ENCODE results near the gene SRSF6.

The SRSF6 gene

GRCh38 chr20:43438578-43439316, 18.9 kb upstream of the SRSF6 start:
- H2AFZ ChIP-seq (ENCODE audit: low read depth, low read length, severe bottlenecking), result no peak overlapping the region
- H3K4me2 ChIP-seq (ENCODE audit: low read depth, low read length, poor library complexity, severe bottlenecking), result no peak overlapping the region
- H3K36me3 ChIP-seq (ENCODE audit: low read length), result no peaks in the 10 kb centered on the region
- no peak overlapping the region for H3K27ac ChIP-seq (ENCODE audit: low read depth, low read length)
- H3K9ac ChIP-seq (ENCODE audit: low read length), result no peak overlapping the region
- H3K9me3 ChIP-seq (ENCODE audit: insufficient read depth, low read length), result no peaks in the 10 kb centered on the region
- no peaks in the 10 kb centered on the region for H3F3A ChIP-seq (ENCODE audit: insufficient read depth)
- no peaks in the 10 kb centered on the region for H3K9me2 ChIP-seq (replicated peaks; ENCODE audit: insufficient read depth, low read length)
- H3K27me3 ChIP-seq (ENCODE audit: low read length), result no peaks in the 10 kb centered on the region
- no peak overlapping the region for H3K4me3 ChIP-seq (ENCODE audit: insufficient read depth, low read length, poor library complexity, severe bottlenecking)
- TF ChIP-seq CTCF (IDR thresholded peaks at IDR 0.05; ENCODE audit: insufficient read depth, low read length, poor library complexity, severe bottlenecking) (no peak), EZH2phosphoT487 (conservative IDR thresholded peaks at IDR 0.05; ENCODE audit: low read length) (no peak)
- H4K20me1 ChIP-seq (ENCODE audit: low read depth, low read length), result no peaks in the 10 kb centered on the region
- no peaks in the 10 kb centered on the region for H3K79me2 ChIP-seq (ENCODE audit: insufficient read depth, low read length)

- H3K27me3 ChIP-seq (ENCODE audit: low read length), result no peaks in the 10 kb centered on the region
- H3K9me2 ChIP-seq (replicated peaks; ENCODE audit: insufficient read depth, low read length), result no peaks in the 10 kb centered on the region
- TF ChIP-seq EZH2phosphoT487 (conservative IDR thresholded peaks at IDR 0.05; ENCODE audit: low read length), result no peak
- no peak for TF ChIP-seq CTCF (IDR thresholded peaks at IDR 0.05; ENCODE audit: insufficient read depth, low read length, poor library complexity, severe bottlenecking)
- no peaks in the 10 kb centered on the region for H3K9me3 ChIP-seq (ENCODE audit: insufficient read depth, low read length)
- no peaks in the 10 kb centered on the region for H3K36me3 ChIP-seq (ENCODE audit: low read length)
- no peaks in the 10 kb centered on the region for H4K20me1 ChIP-seq (ENCODE audit: low read depth, low read length)
- no peaks in the 10 kb centered on the region for H3F3A ChIP-seq (ENCODE audit: insufficient read depth)
- H3K79me2 ChIP-seq (ENCODE audit: insufficient read depth, low read length), result no peaks in the 10 kb centered on the region
- no peak overlapping the region for H3K4me3 ChIP-seq (ENCODE audit: insufficient read depth, low read length, poor library complexity, severe bottlenecking)
- no peak overlapping the region for H2AFZ ChIP-seq (ENCODE audit: low read depth, low read length, severe bottlenecking)
- H3K4me2 ChIP-seq (ENCODE audit: low read depth, low read length, poor library complexity, severe bottlenecking), result no peak overlapping the region
- no peak overlapping the region for H3K9ac ChIP-seq (ENCODE audit: low read length)
- H3K27ac ChIP-seq (ENCODE audit: low read depth, low read length), result no peak overlapping the region
Observed at GRCh38 chr20:43440531-43440930, 17.2 kb upstream of the SRSF6 start.

GRCh38 chr20:43442282-43442880, 15.3 kb upstream of the SRSF6 start:
- no peaks in the 10 kb centered on the region; the same call in 1 of the 2 replicates for H3K27me3 ChIP-seq (ENCODE audit: low read length)
- TF ChIP-seq EZH2phosphoT487 (conservative IDR thresholded peaks at IDR 0.05; ENCODE audit: low read length) (no peak), CTCF (IDR thresholded peaks at IDR 0.05; ENCODE audit: insufficient read depth, low read length, poor library complexity, severe bottlenecking) (no peak)
- no peaks in the 10 kb centered on the region for H4K20me1 ChIP-seq (ENCODE audit: low read depth, low read length)
- H3K27ac ChIP-seq (ENCODE audit: low read depth, low read length), result no peak overlapping the region
- H3K36me3 ChIP-seq (ENCODE audit: low read length), result no peaks in the 10 kb centered on the region
- H2AFZ ChIP-seq (ENCODE audit: low read depth, low read length, severe bottlenecking), result no peak overlapping the region
- H3K4me2 ChIP-seq (ENCODE audit: low read depth, low read length, poor library complexity, severe bottlenecking), result no peak overlapping the region
- H3K79me2 ChIP-seq (ENCODE audit: insufficient read depth, low read length), result no peaks in the 10 kb centered on the region
- H3K9ac ChIP-seq (ENCODE audit: low read length), result no peak overlapping the region
- no peaks in the 10 kb centered on the region for H3K9me3 ChIP-seq (ENCODE audit: insufficient read depth, low read length)
- H3F3A ChIP-seq (ENCODE audit: insufficient read depth), result no peaks in the 10 kb centered on the region
- H3K9me2 ChIP-seq (replicated peaks; ENCODE audit: insufficient read depth, low read length), result no peaks in the 10 kb centered on the region
- H3K4me3 ChIP-seq (ENCODE audit: insufficient read depth, low read length, poor library complexity, severe bottlenecking), result no peak overlapping the region
